Gastroesophageal sphincter (tissue), 3 donors: ENCODE measurements around the gene MYO1F.

Experiments used
- CTCF ChIP-seq, 4 experiments: fragments of 200-600 bp in 2 of 4; fragments of 450-650 bp in 2 of 4; sonication (generic) in 1 of 4; IDR thresholded peaks; one replicate each; pipeline ENCODE4 v1.5.1; 2017 to 2019; ENCODE audit warnings: antibody characterized with exemption in 4 of 4, mild to moderate bottlenecking in 2 of 4, moderate library complexity in 2 of 4
- EP300 ChIP-seq: sonication (generic); formaldehyde crosslinking; IDR thresholded peaks from one replicate; pipeline ENCODE4 v1.6.1; 2017; ENCODE audit warnings: antibody characterized with exemption, mild to moderate bottlenecking
- POLR2A ChIP-seq, 2 donors: fragments of 450-650 bp; IDR thresholded peaks; one replicate each; pipeline ENCODE4 v1.6.1; 2017; ENCODE audit warnings: antibody characterized with exemption in 2 of 2, mild to moderate bottlenecking in 2 of 2, moderate library complexity in 1 of 2
- POLR2AphosphoS5 ChIP-seq: sonication (generic); formaldehyde crosslinking; IDR thresholded peaks from one replicate; pipeline ENCODE4 v1.6.1; 2017; ENCODE audit warnings: antibody characterized with exemption

- TF ChIP-seq EP300 (no peak), CTCF (IDR thresholded peaks at IDR 0.05) (no peak), POLR2A (IDR thresholded peaks at IDR 0.05) (no peak), POLR2AphosphoS5 (no peak)
Measured at GRCh38 chr19:8531470-8531869, 45.8 kb downstream of the MYO1F start.
